HG03460 (cell line): ENCODE measurements around the gene BPTF.
"Not testable (repeated sequence)": the region's sequence is repeated elsewhere in the genome, so short reads cannot be mapped to it uniquely, and the experiment has no call there.

Experiments
- ATAC-seq: cut with Tn5 transposase; IDR thresholded peaks from one replicate; pipeline ENCODE4 v1.9.1; 2021; ENCODE audit not compliant: unreplicated experiment

The BPTF gene

GRCh38 chr17:67998466-67998865, 173.2 kb downstream of the BPTF start:
- no peak for ATAC-seq

GRCh38 chr17:67999291-67999911, 174.1 kb downstream of the BPTF start:
- no peak for ATAC-seq

GRCh38 chr17:68004201-68004600, 178.9 kb downstream of the BPTF start:
- no peak for ATAC-seq

- no peak for ATAC-seq
Observed at GRCh38 chr17:68006797-68007196, 181.5 kb downstream of the BPTF start.

- no peak for ATAC-seq
Observed at GRCh38 chr17:68011199-68011665, 185.9 kb downstream of the BPTF start.

GRCh38 chr17:68013385-68013784, 188.1 kb downstream of the BPTF start:
- ATAC-seq: no peak

GRCh38 chr17:68015081-68015723, 189.9 kb downstream of the BPTF start:
- ATAC-seq: no peak

GRCh38 chr17:68016838-68017237, 191.5 kb downstream of the BPTF start:
- no peak for ATAC-seq

GRCh38 chr17:68018493-68018892, 193.2 kb downstream of the BPTF start:
- ATAC-seq: not testable (repeated sequence)

- no peak for ATAC-seq
Observed at GRCh38 chr17:68019336-68019674, 194.0 kb downstream of the BPTF start.

GRCh38 chr17:68019675-68020408, 194.5 kb downstream of the BPTF start:
- peak; percentile 90 for ATAC-seq

GRCh38 chr17:68020409-68020756, 195.1 kb downstream of the BPTF start:
- peak; percentile 14 for ATAC-seq

- not testable (repeated sequence) for ATAC-seq
Observed at GRCh38 chr17:68020791-68021190, 195.5 kb downstream of the BPTF start.

GRCh38 chr17:68021963-68022362, 196.7 kb downstream of the BPTF start:
- ATAC-seq: no peak

GRCh38 chr17:68022547-68022946, 197.2 kb downstream of the BPTF start:
- not testable (repeated sequence) for ATAC-seq

GRCh38 chr17:68029512-68030215, 204.4 kb downstream of the BPTF start:
- no peak for ATAC-seq
